Ectodermal cell (in vitro differentiated cells): Measurements from ENCODE around the gene TM6SF1.
"Not testable (repeated sequence)": the region's sequence is repeated elsewhere in the genome, so short reads cannot be mapped to it uniquely, and the experiment has no call there.

ENCODE experiments used
- H3K27ac ChIP-seq: 2 replicates; pipeline ENCODE4 v1.7.0; 2013; ENCODE audit warnings: mild to moderate bottlenecking, low read depth, low read length; ENCODE audit not compliant: insufficient read depth, poor library complexity, severe bottlenecking
- H3K27me3 ChIP-seq: 2 replicates; pipeline ENCODE4 v1.7.0; 2013; ENCODE audit warnings: mild to moderate bottlenecking, low read length; ENCODE audit not compliant: insufficient read depth, control insufficient read depth, poor library complexity, severe bottlenecking
- H3K36me3 ChIP-seq: one replicate; pipeline ENCODE4 v1.7.0; 2013; ENCODE audit warnings: low read length; ENCODE audit not compliant: control insufficient read depth, insufficient read depth
- H3K4me1 ChIP-seq: one replicate; pipeline ENCODE4 v1.7.0; 2013; ENCODE audit warnings: low read length; ENCODE audit not compliant: control insufficient read depth, insufficient read depth
- H3K4me3 ChIP-seq: 2 replicates; pipeline ENCODE4 v1.7.0; 2013; ENCODE audit warnings: low read depth, low read length, control low read depth; ENCODE audit not compliant: insufficient read depth
- H3K9me3 ChIP-seq: 2 replicates; pipeline ENCODE4 v1.7.0; 2013; ENCODE audit warnings: mild to moderate bottlenecking, low read length, moderate library complexity; ENCODE audit not compliant: control insufficient read depth
- WGBS, 2 experiments: methylation state at CpG; one replicate each; pipeline ENCODE4 v1.1.7; 2013; ENCODE audit warnings: missing lambda C conversion rate in 2 of 2; 5-methylcytosine and 5-hydroxymethylcytosine counted together

TM6SF1 gene

DNA sequence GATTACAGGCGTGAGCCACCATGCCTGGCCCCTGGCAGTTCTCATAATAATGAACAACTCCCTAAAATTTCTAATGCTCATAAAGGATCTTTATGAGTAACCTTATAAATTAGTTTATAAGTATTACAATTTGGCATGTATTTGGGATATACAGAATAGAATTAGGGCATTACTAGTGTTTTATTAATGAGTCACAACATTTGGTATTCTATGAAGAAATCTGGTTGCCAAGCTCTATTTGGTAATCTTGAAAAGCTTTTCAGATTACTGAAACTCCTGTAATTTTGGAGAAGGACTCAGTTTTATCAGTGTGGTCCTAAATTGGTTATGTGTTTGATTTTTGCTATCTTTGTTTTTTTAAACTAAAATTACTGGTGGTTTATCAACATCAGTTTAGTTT lies 45.8 kb downstream of the TM6SF1 start:
- WGBS, 2 experiments = 92 to 100% methylated on average over 1 of the region's 1 CpG
- Histone ChIP-seq H3K27ac (no peak overlapping the region), H3K4me1 (no peaks in the 10 kb centered on the region), H3K36me3 (peaks cover 50% of the 10 kb centered on the region), H3K4me3 (no peak overlapping the region), H3K9me3 (no peaks in the 10 kb centered on the region), H3K27me3 (no peaks in the 10 kb centered on the region)

DNA sequence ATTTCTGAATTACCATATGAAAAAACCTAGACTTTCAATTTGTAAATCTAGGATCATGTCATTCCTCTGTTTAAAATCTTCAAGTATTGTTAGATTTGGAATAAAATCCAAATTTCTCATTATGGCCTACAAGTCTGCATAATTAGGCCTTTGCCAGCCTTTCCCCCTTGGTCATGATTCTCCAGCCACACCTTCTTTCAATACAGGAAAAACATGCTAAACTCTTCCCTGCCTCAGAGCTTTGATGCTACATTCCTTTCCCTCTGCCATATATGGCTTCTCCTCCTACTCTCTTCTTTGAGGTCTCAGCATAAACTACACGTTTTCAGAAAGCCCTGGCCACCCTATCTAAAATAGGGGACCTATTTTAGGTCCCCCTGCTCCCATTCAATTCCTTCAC lies 48.5 kb downstream of the TM6SF1 start:
- Histone ChIP-seq H3K27me3 (no peaks in the 10 kb centered on the region), H3K27ac (no peak overlapping the region), H3K4me1 (no peaks in the 10 kb centered on the region), H3K9me3 (no peaks in the 10 kb centered on the region), H3K36me3 (peaks cover 30% of the 10 kb centered on the region), H3K4me3 (no peak overlapping the region)
- WGBS, 2 experiments = 54 to 71% methylated on average over 1 of the region's 1 CpG

DNA sequence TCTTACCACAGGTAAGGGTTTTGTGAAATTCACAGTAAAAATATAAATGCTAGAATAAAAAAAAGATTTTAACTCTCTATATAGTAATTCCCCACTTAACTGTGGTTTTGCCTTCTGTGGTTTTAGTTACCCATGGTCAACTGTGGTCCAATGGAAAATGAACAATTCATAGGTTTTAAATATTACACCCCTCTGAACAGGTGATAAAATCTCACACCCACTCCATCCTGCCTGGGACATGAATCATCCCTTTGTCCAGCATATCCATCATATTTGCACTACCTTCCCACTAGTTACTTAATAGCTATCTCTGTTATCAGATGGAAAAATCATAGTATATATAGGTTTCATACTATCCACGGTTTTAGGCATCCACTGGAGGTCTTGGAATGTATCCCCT lies 50.9 kb downstream of the TM6SF1 start:
- no CpG with 5 or more reads among the region's 1 CpG for WGBS, 2 experiments
- H3K36me3 ChIP-seq = peaks cover 24% of the 10 kb centered on the region

DNA sequence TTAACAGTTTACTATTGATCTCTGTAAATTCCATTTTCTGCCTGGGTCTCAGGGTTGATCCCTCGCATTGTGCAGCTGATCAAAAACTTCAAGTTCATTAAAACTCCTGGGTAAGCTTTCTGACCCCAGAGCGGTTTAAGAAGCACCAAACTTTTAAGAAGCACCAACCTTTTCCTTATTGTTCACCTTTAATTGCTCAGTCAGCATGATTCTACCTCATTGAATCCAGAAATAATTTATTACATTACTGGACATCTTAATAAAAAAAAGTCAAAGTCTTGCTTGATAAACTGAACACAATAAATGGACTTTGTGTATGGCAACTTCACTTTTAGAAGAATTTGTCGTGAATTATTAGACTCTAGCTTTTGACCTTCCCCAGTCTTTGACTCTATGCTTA lies 53.3 kb downstream of the TM6SF1 start:
- no peaks in the 10 kb centered on the region for H3K27me3 ChIP-seq
- H3K4me3 ChIP-seq = no peak overlapping the region
- H3K27ac ChIP-seq = no peak overlapping the region
- H3K4me1 ChIP-seq = no peaks in the 10 kb centered on the region
- WGBS, 2 experiments = 95 to 99% methylated on average over 3 of the region's 3 CpGs
- no peaks in the 10 kb centered on the region for H3K9me3 ChIP-seq
- H3K36me3 ChIP-seq = peaks cover 18% of the 10 kb centered on the region

More for the DNA sequence above, 50.9 kb downstream of the TM6SF1 start:
- Histone ChIP-seq H3K9me3 (no peaks in the 10 kb centered on the region), H3K27me3 (no peaks in the 10 kb centered on the region), H3K4me1 (no peaks in the 10 kb centered on the region), H3K4me3 (no peak overlapping the region), H3K27ac (no peak overlapping the region)

DNA sequence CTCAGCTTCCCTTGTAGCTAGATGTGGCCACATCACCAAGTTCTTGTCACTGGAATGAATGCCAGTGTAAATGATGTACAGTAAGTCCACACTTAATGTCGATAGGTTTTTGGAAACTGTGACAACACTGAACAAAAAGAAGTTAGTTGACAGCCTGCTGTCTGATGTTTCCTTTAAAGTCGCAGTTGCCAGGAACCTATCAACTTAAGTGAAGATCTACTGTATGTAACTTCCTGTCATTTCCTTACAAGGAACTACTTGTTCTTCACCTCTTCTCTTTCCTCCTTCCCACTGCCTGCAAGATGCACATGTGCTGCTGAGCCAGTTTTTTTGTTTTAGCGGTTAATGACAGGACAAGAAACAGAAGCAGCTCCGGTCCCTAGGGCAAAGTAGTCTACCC lies 55.6 kb downstream of the TM6SF1 start:
- Histone ChIP-seq H3K36me3 (peaks cover 3% of the 10 kb centered on the region), H3K9me3 (no peaks in the 10 kb centered on the region), H3K4me1 (no peaks in the 10 kb centered on the region), H3K27me3 (no peaks in the 10 kb centered on the region), H3K4me3 (no peak overlapping the region), H3K27ac (no peak overlapping the region)
- WGBS, 2 experiments = 91 to 94% methylated on average over 4 of the region's 4 CpGs

DNA sequence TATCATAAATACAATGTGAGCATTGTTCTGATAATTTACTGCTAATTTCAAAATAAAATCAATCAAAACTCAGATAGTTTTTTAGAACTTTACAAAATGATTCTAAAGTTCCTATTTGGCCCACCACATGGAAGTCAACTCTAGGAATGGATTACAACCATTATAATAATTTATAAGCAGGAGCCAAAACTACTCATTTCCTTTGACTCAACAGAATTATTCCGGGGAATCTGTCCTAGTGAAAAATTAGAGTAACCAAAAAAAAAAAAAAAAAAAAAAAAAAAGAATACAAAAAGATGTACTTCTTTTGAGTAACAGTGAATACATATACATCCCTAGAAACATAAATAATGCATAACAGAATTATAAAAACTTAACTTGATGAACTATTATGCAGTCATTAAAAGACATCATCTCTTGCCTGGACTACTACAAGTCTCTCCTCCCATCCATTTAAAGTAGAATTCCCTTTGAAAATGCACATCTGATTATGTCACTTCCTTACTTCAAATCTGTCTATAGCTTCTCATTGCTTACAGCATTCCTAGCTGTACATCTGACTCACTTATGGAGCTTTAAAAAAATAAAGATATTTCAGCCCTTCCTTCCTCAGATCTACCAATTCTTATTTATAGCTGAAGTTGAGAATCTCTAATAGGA lies 56.8 kb downstream of the TM6SF1 start:
- Histone ChIP-seq H3K4me1 (no peaks in the 10 kb centered on the region), H3K9me3 (no peaks in the 10 kb centered on the region), H3K36me3 (peaks cover 3% of the 10 kb centered on the region), H3K27me3 (no peaks in the 10 kb centered on the region), H3K4me3 (no peak overlapping the region), H3K27ac (no peak overlapping the region)
- WGBS, 2 experiments = no CpG with 5 or more reads among the region's 1 CpG

DNA sequence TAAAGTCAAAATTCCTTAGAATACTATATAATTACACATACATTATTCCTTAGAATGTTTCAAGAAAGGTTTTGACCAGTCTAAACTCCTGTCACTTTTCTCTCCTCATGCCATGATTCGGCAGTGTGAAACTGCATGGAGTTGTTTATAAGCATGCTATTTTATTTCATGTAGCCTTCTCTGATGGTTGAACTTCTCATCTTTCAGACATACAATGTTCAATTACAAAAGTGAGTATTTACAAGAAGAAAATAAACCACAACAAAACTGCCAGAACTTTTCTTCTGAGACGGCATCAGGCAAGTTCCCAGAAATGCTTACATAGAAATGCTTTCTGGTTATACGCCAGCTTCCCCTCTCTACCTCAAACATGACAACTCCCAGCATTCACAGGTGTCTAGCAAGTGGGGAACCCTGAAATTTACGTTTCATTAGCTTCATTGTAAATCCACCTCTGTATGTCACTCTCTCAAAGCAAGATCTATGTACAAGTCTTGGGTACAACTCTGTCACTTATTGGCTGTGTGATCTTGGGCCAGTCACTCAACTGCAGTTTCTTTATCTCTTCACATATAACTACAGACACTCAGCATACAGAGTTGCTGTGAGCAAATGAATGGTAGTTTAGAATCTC lies 57.4 kb downstream of the TM6SF1 start:
- Histone ChIP-seq H3K27ac (no peak overlapping the region), H3K9me3 (no peaks in the 10 kb centered on the region), H3K36me3 (peaks cover 3% of the 10 kb centered on the region), H3K4me1 (no peaks in the 10 kb centered on the region), H3K27me3 (no peaks in the 10 kb centered on the region), H3K4me3 (no peak overlapping the region)
- 90 to 92% methylated on average over 4 of the region's 4 CpGs for WGBS, 2 experiments

DNA sequence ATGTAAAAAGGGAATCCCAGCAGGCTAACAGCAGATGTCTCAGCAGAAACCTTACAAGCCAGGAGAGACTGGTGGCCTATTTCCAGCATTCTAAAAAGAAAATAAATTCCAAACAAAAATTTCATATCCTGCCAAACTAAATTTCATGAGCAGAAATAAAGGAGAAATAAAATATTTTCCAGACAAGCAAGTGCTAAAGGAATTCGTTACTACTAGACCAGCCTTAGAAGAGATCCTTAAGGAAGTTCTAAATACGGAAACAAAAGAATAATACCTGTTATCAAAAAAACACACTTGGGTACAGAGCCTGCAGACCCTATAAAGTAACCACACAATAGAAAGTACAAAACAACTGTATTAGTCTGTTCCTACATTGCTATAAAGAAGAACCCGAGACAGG lies 58.8 kb downstream of the TM6SF1 start:
- no peak overlapping the region for H3K4me3 ChIP-seq
- H3K27me3 ChIP-seq = no peaks in the 10 kb centered on the region
- no peaks in the 10 kb centered on the region for H3K9me3 ChIP-seq
- whole genome bisulfite sequencing, 2 experiments = 86 to 98% methylated on average over 3 of the region's 3 CpGs
- H3K36me3 ChIP-seq = no peaks in the 10 kb centered on the region
- H3K4me1 ChIP-seq = no peaks in the 10 kb centered on the region
- no peak overlapping the region for H3K27ac ChIP-seq

DNA sequence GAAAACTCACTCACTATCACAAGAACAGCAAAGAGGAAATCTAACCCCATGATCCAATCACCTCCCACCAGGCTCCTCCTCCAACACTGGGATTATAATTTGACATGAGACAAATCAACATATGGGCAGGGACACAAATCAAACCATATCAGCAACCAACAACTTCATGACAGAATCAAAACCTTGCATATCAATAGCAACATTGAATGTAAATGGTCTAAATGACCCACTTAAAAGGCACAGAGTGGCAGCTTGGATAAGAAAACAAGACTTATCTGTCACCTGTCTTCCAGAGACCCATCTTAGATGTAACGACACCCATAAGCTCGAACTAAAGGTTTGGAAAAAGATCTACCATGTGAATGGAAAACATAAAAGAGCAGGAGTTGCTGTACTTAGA lies 59.4 kb downstream of the TM6SF1 start:
- H3K4me3 ChIP-seq = no peak overlapping the region
- 95 to 100% methylated on average over 2 of the region's 2 CpGs for whole genome bisulfite sequencing, 2 experiments
- no peaks in the 10 kb centered on the region for H3K27me3 ChIP-seq
- H3K4me1 ChIP-seq = no peaks in the 10 kb centered on the region
- no peaks in the 10 kb centered on the region for H3K36me3 ChIP-seq
- H3K27ac ChIP-seq = no peak overlapping the region
- H3K9me3 ChIP-seq = no peaks in the 10 kb centered on the region

DNA sequence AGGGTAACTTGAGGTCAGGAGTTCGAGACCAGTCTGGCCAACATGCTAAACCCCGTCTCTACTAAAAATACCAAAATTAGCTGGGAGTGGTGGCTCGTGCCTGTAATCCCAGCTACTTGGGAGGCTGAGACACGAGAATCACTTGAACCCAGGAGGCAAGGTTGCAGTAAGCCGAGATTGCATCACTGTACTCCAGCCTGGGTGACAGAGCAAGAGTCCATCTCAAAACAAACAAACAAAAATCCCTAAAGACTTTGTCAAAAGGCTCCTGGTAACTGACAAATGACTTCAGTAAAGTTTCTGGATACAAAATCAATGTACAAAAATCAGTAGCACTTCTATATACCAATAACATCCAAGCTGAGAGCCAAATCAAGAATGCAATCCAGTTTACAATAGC lies 62.1 kb downstream of the TM6SF1 start:
- WGBS, 2 experiments = 83 to 94% methylated on average over 5 of the region's 5 CpGs
- not testable (repeated sequence) for H3K4me3 ChIP-seq, H3K9me3 ChIP-seq, H3K27me3 ChIP-seq, H3K27ac ChIP-seq, H3K36me3 ChIP-seq, H3K4me1 ChIP-seq
